GM23338 (cell line): Measurements from ENCODE around the gene EPHA4. TPM values are rescaled to one million over a fixed set of nuclear protein-coding genes. Genes with fewer than 3 reads are reported as not detected.

Experiments
- ATAC-seq: fragments of 200-7000 bp; cut with Tn5 transposase; 3 replicates; pipeline ENCODE4 v1.9.1; 2020
- DNase-seq: peaks from one replicate; pipeline ENCODE4 v3.0.0-alpha.2; 2015; ENCODE audit warnings: low spot score
- H2AFZ ChIP-seq: fragments of 200-600 bp; sonication (generic); 2 replicates; pipeline ENCODE4 v1.8.0; 2016; ENCODE audit warnings: antibody characterized with exemption, mild to moderate bottlenecking, moderate library complexity
- H3F3A ChIP-seq: fragments of 200-600 bp; sonication (generic); replicated peaks from 2 replicates; pipeline ENCODE4 v1.8.0; 2017; ENCODE audit warnings: antibody characterized with exemption, mixed run types, low read depth
- H3K27ac ChIP-seq: fragments of 200-600 bp; sonication (generic); 2 replicates; pipeline ENCODE4 v1.6.1; 2016; ENCODE audit warnings: low read depth
- H3K27me3 ChIP-seq: fragments of 200-600 bp; sonication (generic); 2 replicates; pipeline ENCODE4 v1.8.0; 2016; ENCODE audit warnings: mild to moderate bottlenecking, mixed run types, moderate library complexity; ENCODE audit not compliant: insufficient read depth
- H3K36me3 ChIP-seq: fragments of 200-600 bp; sonication (generic); 2 replicates; pipeline ENCODE4 v1.8.0; 2016; ENCODE audit warnings: mild to moderate bottlenecking; ENCODE audit not compliant: insufficient read depth
- H3K4me1 ChIP-seq: fragments of 200-600 bp; sonication (generic); 2 replicates; pipeline ENCODE4 v1.8.0; 2016; ENCODE audit warnings: mild to moderate bottlenecking, moderate library complexity; ENCODE audit not compliant: insufficient read depth
- H3K4me2 ChIP-seq: fragments of 200-600 bp; sonication (generic); 2 replicates; pipeline ENCODE4 v1.7.1; 2017; ENCODE audit warnings: mixed run types
- H3K4me3 ChIP-seq: fragments of 200-600 bp; sonication (generic); 2 replicates; pipeline ENCODE4 v1.6.1; 2016; ENCODE audit warnings: mixed run types
- H3K79me2 ChIP-seq: fragments of 200-600 bp; sonication (generic); replicated peaks from 2 replicates; pipeline ENCODE4 v1.8.0; 2017; ENCODE audit warnings: mild to moderate bottlenecking; ENCODE audit not compliant: insufficient read depth
- H3K9me2 ChIP-seq: fragments of 200-600 bp; sonication (generic); 2 replicates; pipeline ENCODE4 v1.8.0; 2017; ENCODE audit not compliant: insufficient read depth
- H4K20me1 ChIP-seq: fragments of 200-600 bp; sonication (generic); replicated peaks from 2 replicates; pipeline ENCODE4 v1.8.0; 2017; ENCODE audit warnings: mild to moderate bottlenecking; ENCODE audit not compliant: insufficient read depth
- H3K27ac Mint-ChIP-seq: 2 replicates; pipeline ENCODE4 v1.8.0; 2020; ENCODE audit warnings: inconsistent platforms, mild to moderate bottlenecking, moderate library complexity, mixed read lengths
- H3K27me3 Mint-ChIP-seq: 3 replicates; pipeline ENCODE4 v1.8.0; 2022; ENCODE audit warnings: low read depth, mild to moderate bottlenecking, moderate library complexity, mixed read lengths, inconsistent platforms; ENCODE audit not compliant: insufficient read depth, poor library complexity
- H3K36me3 Mint-ChIP-seq: 3 replicates; pipeline ENCODE4 v1.8.0; 2021; ENCODE audit warnings: low read depth, mild to moderate bottlenecking, inconsistent platforms, moderate library complexity, mixed read lengths
- H3K4me1 Mint-ChIP-seq: 3 replicates; pipeline ENCODE4 v1.8.0; 2020; ENCODE audit warnings: mild to moderate bottlenecking, inconsistent platforms, mixed read lengths
- H3K4me3 Mint-ChIP-seq: 3 replicates; pipeline ENCODE4 v1.8.0; 2021; ENCODE audit warnings: moderate library complexity, mild to moderate bottlenecking, inconsistent platforms, mixed read lengths
- H3K9me3 Mint-ChIP-seq: 3 replicates; pipeline ENCODE4 v1.8.0; 2020; ENCODE audit warnings: moderate library complexity, mild to moderate bottlenecking, inconsistent platforms, mixed read lengths
- CREB1 ChIP-seq: fragments of 250-450 bp; sonication (Bioruptor Pico); IDR thresholded peaks from 2 replicates; pipeline ENCODE4 v1.5.0; 2020; ENCODE audit warnings: low read depth, mild to moderate bottlenecking, moderate library complexity
- CTCF ChIP-seq, 2 experiments: fragments of 200-600 bp in 1 of 2; sonication (generic) in 1 of 2; conservative IDR thresholded peaks; 2 replicates each; pipeline versions ENCODE4 v1.5.1 to v1.6.1; 2016 to 2017; ENCODE audit warnings: antibody characterized with exemption in 2 of 2, low read depth in 2 of 2, mild to moderate bottlenecking in 2 of 2, moderate library complexity in 1 of 2
- JUNB ChIP-seq: IDR thresholded peaks from one replicate; pipeline ENCODE4 v1.6.1; 2016; ENCODE audit warnings: antibody characterized with exemption; ENCODE audit not compliant: unreplicated experiment
- NANOG ChIP-seq: IDR thresholded peaks from 2 replicates; pipeline ENCODE4 v1.6.1; 2016; ENCODE audit warnings: antibody characterized with exemption, borderline replicate concordance
- POLR2AphosphoS5 ChIP-seq: IDR thresholded peaks from 2 replicates; pipeline ENCODE4 v1.6.1; 2016; ENCODE audit warnings: antibody characterized with exemption, low read depth
- REST ChIP-seq: IDR thresholded peaks from one replicate; pipeline ENCODE4 v1.6.1; 2018; ENCODE audit warnings: antibody characterized with exemption; ENCODE audit not compliant: unreplicated experiment
- STAT1 ChIP-seq: IDR thresholded peaks from one replicate; pipeline ENCODE4 v1.6.1; 2016; ENCODE audit warnings: antibody characterized with exemption; ENCODE audit not compliant: unreplicated experiment
- ZNF114 ChIP-seq: fragments of 250-450 bp; sonication (Bioruptor Pico); IDR thresholded peaks from 2 replicates; pipeline ENCODE4 v1.5.0; 2020; ENCODE audit warnings: mild to moderate bottlenecking, moderate library complexity
- ZNF331 ChIP-seq: fragments of 250-450 bp; sonication (Bioruptor Pico); IDR thresholded peaks from 2 replicates; pipeline ENCODE4 v1.5.0; 2020; ENCODE audit warnings: low read depth, mild to moderate bottlenecking, moderate library complexity
- ZNF462 ChIP-seq: fragments of 250-450 bp; sonication (Bioruptor Pico); IDR thresholded peaks from 2 replicates; pipeline ENCODE4 v1.5.0; 2020; ENCODE audit warnings: mild to moderate bottlenecking, moderate library complexity
- polyA plus RNA-seq: library from polyadenylated mRNA; unstranded; fragments of >200 nt; fragmentation: Nextera tagmentation; extraction: Ambion mirVana; gene quantifications from 2 replicates; pipeline ENCODE4 v1.2.1, GENCODE V29; 2016
- total RNA-seq: library from RNA; depleted of rRNA; stranded (reverse); fragments of >200 nt; shearing (Covaris generic); gene quantifications from 2 replicates; pipeline ENCODE4 v1.2.3, GENCODE V29; 2014

The EPHA4 gene
- total and polyA plus RNA-seq, 2 experiments from 2014 or later = 4.1 to 6.2 TPM

GRCh38 chr2:221549143-221549542 lies 23.0 kb downstream of the EPHA4 start (continued):
- no peak for TF ChIP-seq JUNB
- no peak for TF ChIP-seq ZNF462 (CRISPR knock-in tag)
- no peak for TF ChIP-seq NANOG
- TF ChIP-seq ZNF114 (CRISPR knock-in tag) = no peak

GRCh38 chr2:221546505-221547225 lies 25.4 kb downstream of the EPHA4 start:
- H2AFZ ChIP-seq = no peak overlapping the region
- Mint-ChIP-seq H3K4me1 (peaks cover 13% of the 10 kb centered on the region), H3K4me3 (no peak overlapping the region), H3K36me3 (peaks cover 7% of the 10 kb centered on the region; the same call in 2 of the 3 replicates), H3K27me3 (no peaks in the 10 kb centered on the region), H3K27ac (no peak overlapping the region), H3K9me3 (no peaks in the 10 kb centered on the region)
- ATAC-seq (no peak), DNase-seq (no peak)
- no peaks in the 10 kb centered on the region for H4K20me1 ChIP-seq
- no peaks in the 10 kb centered on the region for H3K4me1 ChIP-seq
- H3K36me3 ChIP-seq = no peaks in the 10 kb centered on the region
- no peaks in the 10 kb centered on the region for H3K27me3 ChIP-seq
- no peak overlapping the region for H3K4me2 ChIP-seq
- no peak overlapping the region for H3K27ac ChIP-seq
- H3F3A ChIP-seq = no peaks in the 10 kb centered on the region
- H3K9me2 ChIP-seq = no peaks in the 10 kb centered on the region
- H3K4me3 ChIP-seq = no peak overlapping the region
- TF ChIP-seq REST = no peak
- TF ChIP-seq JUNB = no peak
- TF ChIP-seq CTCF (conservative IDR thresholded peaks at IDR 0.05; ENCODE audit: low read depth in 2 of 2) = no peak
- TF ChIP-seq ZNF331 (CRISPR knock-in tag) = no peak
- TF ChIP-seq CREB1 (CRISPR knock-in tag) = no peak
- TF ChIP-seq STAT1 = no peak
- TF ChIP-seq POLR2AphosphoS5 = no peak
- no peak for TF ChIP-seq NANOG
- H3K79me2 ChIP-seq = no peaks in the 10 kb centered on the region; the same call in 1 of the 2 replicates
